Glutamatergic neuron (in vitro differentiated cells): ENCODE results near the gene MYO1A. TPM values are rescaled to one million over a fixed set of nuclear protein-coding genes. Genes with fewer than 3 reads are reported as not detected.
A peak's percentile ranks its signal among the peaks of the same experiment; 100 is the strongest.

Experiments used
- DNase-seq: peaks from one replicate; pipeline ENCODE4 v3.0.0; 2022
- H3K27ac Mint-ChIP-seq: one replicate; pipeline ENCODE4 v1.8.0; 2020; ENCODE audit warnings: mild to moderate bottlenecking, mixed read lengths, inconsistent platforms; ENCODE audit not compliant: unreplicated experiment
- H3K27me3 Mint-ChIP-seq: one replicate; pipeline ENCODE4 v1.8.0; 2020; ENCODE audit warnings: mild to moderate bottlenecking, moderate library complexity, mixed read lengths, inconsistent platforms; ENCODE audit not compliant: unreplicated experiment
- H3K36me3 Mint-ChIP-seq: one replicate; pipeline ENCODE4 v1.8.0; 2020; ENCODE audit warnings: mild to moderate bottlenecking, mixed read lengths, inconsistent platforms; ENCODE audit not compliant: unreplicated experiment
- H3K4me1 Mint-ChIP-seq: one replicate; pipeline ENCODE4 v1.8.0; 2020; ENCODE audit warnings: mild to moderate bottlenecking, low read depth, mixed read lengths, inconsistent platforms; ENCODE audit not compliant: unreplicated experiment
- H3K4me3 Mint-ChIP-seq: one replicate; pipeline ENCODE4 v1.8.0; 2020; ENCODE audit warnings: mild to moderate bottlenecking, mixed read lengths, inconsistent platforms; ENCODE audit not compliant: unreplicated experiment
- H3K9me3 Mint-ChIP-seq: one replicate; pipeline ENCODE4 v1.8.0; 2020; ENCODE audit warnings: mild to moderate bottlenecking, moderate library complexity, mixed read lengths, inconsistent platforms; ENCODE audit not compliant: unreplicated experiment
- total RNA-seq: library from RNA; stranded (reverse); fragmentation: NEBNext Ultra II Directional; extraction: Animal tissue kit (Norgen Biotek cat#: 25700); gene quantifications from one replicate; pipeline ENCODE4 v1.2.1, GENCODE V29; 2021; ENCODE audit not compliant: unreplicated experiment
- TF ChIP-seq, protein P1 (sequence below): fragments of 200-600 bp; sonication (generic); IDR thresholded peaks from one replicate; pipeline ENCODE4 v1.5.0; 2021; ENCODE audit not compliant: partially characterized antibody, unreplicated experiment

Gene MYO1A
- total RNA-seq, 1 donor from 2014 or later, result 0.64 TPM

DNA sequence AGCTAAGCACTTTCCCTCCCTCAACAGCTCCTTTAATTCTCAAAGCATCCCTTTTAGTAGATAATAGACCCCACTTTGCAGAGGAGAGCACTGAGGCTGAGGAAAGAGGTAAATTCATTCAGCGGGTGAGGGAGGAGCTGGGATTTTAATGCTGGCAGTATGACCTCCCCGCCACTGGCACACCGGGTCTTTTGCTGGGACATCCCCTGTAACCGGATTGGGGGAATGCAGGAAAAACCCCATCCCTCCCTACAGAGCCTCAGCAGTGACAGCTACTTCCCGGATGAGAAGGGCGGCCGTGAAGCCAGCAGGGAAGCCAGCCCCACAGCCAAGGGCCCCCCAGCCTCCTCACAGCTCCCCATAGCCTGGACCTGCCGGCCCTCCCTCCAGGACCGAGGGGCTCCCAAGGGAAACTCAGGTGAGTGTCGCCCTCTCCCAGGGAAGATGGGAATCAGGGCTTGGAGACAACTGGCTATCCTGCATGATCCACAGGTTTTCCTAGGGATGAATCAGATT, 55.6 kb downstream of the MYO1A start:
- TF ChIP-seq, protein P1, sequence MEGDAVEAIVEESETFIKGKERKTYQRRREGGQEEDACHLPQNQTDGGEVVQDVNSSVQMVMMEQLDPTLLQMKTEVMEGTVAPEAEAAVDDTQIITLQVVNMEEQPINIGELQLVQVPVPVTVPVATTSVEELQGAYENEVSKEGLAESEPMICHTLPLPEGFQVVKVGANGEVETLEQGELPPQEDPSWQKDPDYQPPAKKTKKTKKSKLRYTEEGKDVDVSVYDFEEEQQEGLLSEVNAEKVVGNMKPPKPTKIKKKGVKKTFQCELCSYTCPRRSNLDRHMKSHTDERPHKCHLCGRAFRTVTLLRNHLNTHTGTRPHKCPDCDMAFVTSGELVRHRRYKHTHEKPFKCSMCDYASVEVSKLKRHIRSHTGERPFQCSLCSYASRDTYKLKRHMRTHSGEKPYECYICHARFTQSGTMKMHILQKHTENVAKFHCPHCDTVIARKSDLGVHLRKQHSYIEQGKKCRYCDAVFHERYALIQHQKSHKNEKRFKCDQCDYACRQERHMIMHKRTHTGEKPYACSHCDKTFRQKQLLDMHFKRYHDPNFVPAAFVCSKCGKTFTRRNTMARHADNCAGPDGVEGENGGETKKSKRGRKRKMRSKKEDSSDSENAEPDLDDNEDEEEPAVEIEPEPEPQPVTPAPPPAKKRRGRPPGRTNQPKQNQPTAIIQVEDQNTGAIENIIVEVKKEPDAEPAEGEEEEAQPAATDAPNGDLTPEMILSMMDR, result no peak
- Mint-ChIP-seq H3K9me3 (peaks cover 5% of the 10 kb centered on the region), H3K27ac (no peak overlapping the region), H3K4me1 (peaks cover 25% of the 10 kb centered on the region), H3K27me3 (peaks cover 3% of the 10 kb centered on the region), H3K4me3 (no peak overlapping the region), H3K36me3 (peaks cover 10% of the 10 kb centered on the region)
- no peak for DNase-seq

DNA sequence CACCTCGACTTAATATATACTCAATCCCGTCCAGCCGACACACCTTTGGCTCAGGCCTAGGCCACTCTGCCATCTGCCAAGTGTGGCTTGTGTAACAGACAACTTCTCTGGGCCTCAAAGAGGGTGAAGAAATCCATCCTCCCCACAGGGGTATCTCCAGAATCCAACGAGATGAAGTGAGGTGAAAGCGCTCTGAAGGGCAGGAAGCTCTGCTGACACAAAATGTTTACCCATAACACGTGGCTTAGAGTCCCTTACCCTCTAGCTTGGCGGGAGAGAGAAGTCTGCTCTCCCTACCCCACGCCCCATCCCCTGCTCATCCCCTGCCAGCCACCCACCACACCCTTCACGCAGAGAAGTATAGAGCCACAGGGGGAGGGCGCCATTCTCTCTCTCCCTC, 56.6 kb downstream of the MYO1A start:
- no peak for DNase-seq
- H3K27ac Mint-ChIP-seq, result no peak overlapping the region
- H3K4me3 Mint-ChIP-seq, result peak overlapping the region; percentile 64
- TF ChIP-seq, protein P1, result no peak
- H3K9me3 Mint-ChIP-seq, result peaks cover 5% of the 10 kb centered on the region
- peaks cover 9% of the 10 kb centered on the region for H3K36me3 Mint-ChIP-seq
- peaks cover 3% of the 10 kb centered on the region for H3K27me3 Mint-ChIP-seq
- H3K4me1 Mint-ChIP-seq, result peaks cover 18% of the 10 kb centered on the region

DNA sequence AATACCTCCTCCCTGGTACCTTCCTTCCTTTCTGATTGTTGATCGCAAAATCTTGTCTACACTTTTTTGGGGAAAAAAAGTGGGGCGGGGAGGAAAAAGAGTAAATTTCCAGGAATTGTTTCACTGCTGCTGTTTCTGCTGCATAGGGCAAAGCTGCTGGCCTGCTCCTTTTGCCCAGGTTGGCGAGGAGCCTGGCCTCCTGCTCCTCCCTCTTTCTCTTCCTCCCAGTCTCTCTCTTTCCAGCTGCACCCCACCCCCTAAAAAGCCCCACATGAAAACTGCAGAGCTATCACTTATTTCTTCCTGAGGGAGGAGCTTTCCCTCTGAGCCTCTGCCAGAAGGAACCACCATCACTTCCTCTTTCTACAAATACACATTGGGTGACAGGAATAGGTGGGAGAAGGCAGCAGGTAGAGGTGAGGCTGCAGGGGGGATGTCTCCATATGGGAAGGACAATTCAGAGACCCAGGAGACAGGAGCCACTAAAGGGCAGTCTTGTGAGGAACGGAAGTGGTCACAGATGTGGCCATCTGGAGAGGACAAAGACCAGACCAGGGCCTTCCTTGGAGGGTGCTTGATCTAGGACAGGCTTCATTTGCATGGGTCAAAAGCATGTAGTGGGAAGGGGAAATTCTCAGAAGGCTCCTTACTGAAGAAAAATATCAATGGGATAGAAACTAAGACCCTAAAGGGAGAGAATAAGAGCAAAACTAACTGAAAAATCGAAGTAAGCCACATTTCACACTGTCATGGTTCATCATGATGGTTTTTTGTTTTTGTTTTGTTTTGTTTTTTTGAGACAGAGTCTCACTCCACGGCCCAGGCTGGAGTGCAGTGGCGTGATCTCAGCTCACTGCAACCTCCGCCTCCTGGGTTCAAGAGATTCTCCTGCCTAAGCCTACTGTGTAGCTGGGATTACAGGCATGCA, 58.3 kb downstream of the MYO1A start:
- TF ChIP-seq, protein P1, result no peak
- no peak overlapping the region for H3K27ac Mint-ChIP-seq
- H3K4me3 Mint-ChIP-seq, result no peak overlapping the region
- peaks cover 7% of the 10 kb centered on the region for H3K36me3 Mint-ChIP-seq
- H3K27me3 Mint-ChIP-seq, result peaks cover 5% of the 10 kb centered on the region
- H3K9me3 Mint-ChIP-seq, result peaks cover 5% of the 10 kb centered on the region
- peaks cover 4% of the 10 kb centered on the region for H3K4me1 Mint-ChIP-seq
- DNase-seq, result no peak

DNA sequence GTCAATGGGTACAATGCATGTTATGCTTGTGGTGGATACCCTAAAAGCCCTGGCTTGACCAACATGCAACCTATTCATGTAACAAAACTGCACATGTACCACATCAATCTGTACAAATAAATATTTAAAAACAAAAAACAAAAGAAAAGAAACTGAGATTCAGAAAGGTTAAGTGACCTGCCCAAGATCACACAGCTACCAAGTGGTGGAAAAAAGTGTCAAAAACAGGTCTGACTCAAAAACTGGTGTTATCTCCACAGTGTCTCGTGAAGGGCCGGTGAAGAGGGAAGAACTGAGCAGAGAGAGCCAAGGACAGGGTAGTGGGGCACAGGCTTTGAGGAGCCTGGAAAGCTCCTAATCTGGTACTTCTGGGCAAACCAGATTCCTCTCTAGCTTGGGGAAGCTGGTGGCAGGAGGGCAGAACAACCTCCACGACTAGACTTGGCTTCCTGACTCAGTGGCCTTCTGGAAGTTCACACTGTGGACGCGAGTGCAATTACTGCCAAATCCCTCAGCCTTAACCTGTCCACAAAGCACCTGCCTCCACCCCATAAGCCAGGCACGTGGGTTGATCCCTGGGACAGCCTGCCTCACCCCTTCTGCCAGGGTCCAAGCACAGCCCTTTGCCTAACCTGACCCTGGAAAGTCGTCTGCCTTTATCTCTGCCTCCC, 59.1 kb downstream of the MYO1A start:
- peaks cover 7% of the 10 kb centered on the region for H3K9me3 Mint-ChIP-seq
- TF ChIP-seq, protein P1, result no peak
- peaks cover 4% of the 10 kb centered on the region for H3K4me1 Mint-ChIP-seq
- no peak for DNase-seq
- no peak overlapping the region for H3K4me3 Mint-ChIP-seq
- no peak overlapping the region for H3K27ac Mint-ChIP-seq
- peaks cover 6% of the 10 kb centered on the region for H3K27me3 Mint-ChIP-seq
- peaks cover 1% of the 10 kb centered on the region for H3K36me3 Mint-ChIP-seq
